Right ventricle myocardium inferior (tissue), 1 donor: Measurements from ENCODE around the gene PAFAH1B1. TPM values are rescaled to one million over a fixed set of nuclear protein-coding genes. Genes with fewer than 3 reads are reported as not detected.
"Not testable (repeated sequence)": the region's sequence is repeated elsewhere in the genome, so short reads cannot be mapped to it uniquely, and the experiment has no call there.

Experiments
- ATAC-seq: fragments of 200-7000 bp; cut with Tn5 transposase; one replicate; pipeline ENCODE4 v1.9.1; 2020; ENCODE audit warnings: mild to moderate bottlenecking, moderate library complexity
- DNase-seq: peaks from one replicate; pipeline ENCODE4 v3.0.0; 2021; ENCODE audit errors: missing footprints
- intact Hi-C: fragments of 100-400 bp; cut with DNase I; formaldehyde crosslinking; loops from one replicate; pipeline ENCODE4 v1.11.0; 2022
- total RNA-seq: library from RNA; stranded (reverse); fragmentation: NEBNext Ultra II Directional; extraction: Animal tissue kit (Norgen Biotek cat#: 25700); gene quantifications from one replicate; pipeline ENCODE4 v1.2.1, GENCODE V29; 2021
- donor health status: DM: no; HTN: yes; CAD: no; lungs with severe emphysema.

The PAFAH1B1 gene
- total RNA-seq, 1 donor from 2014 or later = 115 TPM

GRCh38 chr17:2694381-2695242 is 101.2 kb downstream of the PAFAH1B1 start:
- ATAC-seq (no peak), DNase-seq (no peak)
- intact Hi-C loops = no loop called here

- no peak for ATAC-seq
- intact Hi-C loops = no loop called here
- no peak for DNase-seq
These were observed 101.9 kb downstream of the PAFAH1B1 start for GRCh38 chr17:2695243-2695960.

GRCh38 chr17:2695961-2696760 is 102.7 kb downstream of the PAFAH1B1 start:
- intact Hi-C loops = no loop called here
- DNase-seq (no peak), ATAC-seq (no peak)

- no peak for ATAC-seq
- intact Hi-C loops = no loop called here
- no peak for DNase-seq
These were observed 104.2 kb downstream of the PAFAH1B1 start for GRCh38 chr17:2697611-2698162.

DNA sequence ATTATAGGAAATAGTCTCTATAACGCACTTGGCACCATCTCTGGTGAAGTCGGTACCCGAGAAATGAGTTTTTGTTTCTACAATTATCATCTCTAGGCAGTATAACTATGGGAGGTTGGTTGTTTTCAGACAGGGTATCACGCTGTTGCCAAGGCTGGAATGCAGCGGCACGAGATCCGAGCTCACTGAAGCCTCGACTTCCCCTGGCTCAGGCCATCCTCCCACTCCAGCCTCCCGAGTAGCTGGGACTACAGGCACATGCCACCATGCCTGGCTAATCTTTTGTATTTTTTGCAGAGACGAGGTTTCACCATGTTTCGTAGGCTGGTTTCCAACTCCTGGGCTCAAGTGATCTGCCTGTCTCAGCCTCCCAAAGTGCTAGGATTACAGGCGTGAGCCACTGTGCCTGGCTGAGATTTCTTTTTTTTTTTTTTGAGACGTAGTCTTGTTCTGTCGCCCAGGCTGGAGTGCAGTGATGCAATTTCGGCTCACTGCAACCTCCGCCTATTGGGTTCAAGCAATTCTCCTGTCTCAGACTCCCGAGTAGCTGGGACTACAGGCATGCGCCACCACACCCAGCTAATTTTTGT is 105.9 kb downstream of the PAFAH1B1 start:
- DNase-seq, ATAC-seq, intact Hi-C loops: not testable (repeated sequence)

DNA sequence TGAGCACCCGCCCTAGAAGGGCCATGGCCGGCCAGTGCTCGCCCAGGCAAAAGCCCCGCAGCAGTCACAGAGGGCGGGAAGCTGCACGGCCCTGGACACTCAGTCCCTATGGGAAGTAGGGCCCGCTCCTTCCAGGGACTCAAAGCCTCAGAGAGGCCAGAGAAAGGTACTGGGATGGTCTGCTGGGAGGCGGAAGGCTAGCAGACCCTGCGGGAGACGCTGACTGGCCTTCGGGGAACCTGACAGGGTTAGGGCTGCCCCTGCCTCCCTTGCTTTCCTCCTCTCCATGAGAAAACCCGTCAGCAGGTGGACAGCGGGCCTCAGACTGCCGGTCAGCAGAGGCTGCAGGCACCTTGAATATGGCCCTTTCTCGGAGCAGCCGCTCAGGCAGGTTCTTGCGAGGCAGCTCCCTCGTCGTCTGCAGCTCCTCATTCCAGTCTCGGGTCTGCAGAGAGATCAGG is 106.6 kb downstream of the PAFAH1B1 start:
- DNase-seq (peak; percentile 18), ATAC-seq (no peak)
- intact Hi-C loops = no loop called here

- DNase-seq (peak; percentile 15), ATAC-seq (no peak)
- intact Hi-C loops = no loop called here
These were observed 107.2 kb downstream of the PAFAH1B1 start for GRCh38 chr17:2700491-2701141.

DNA sequence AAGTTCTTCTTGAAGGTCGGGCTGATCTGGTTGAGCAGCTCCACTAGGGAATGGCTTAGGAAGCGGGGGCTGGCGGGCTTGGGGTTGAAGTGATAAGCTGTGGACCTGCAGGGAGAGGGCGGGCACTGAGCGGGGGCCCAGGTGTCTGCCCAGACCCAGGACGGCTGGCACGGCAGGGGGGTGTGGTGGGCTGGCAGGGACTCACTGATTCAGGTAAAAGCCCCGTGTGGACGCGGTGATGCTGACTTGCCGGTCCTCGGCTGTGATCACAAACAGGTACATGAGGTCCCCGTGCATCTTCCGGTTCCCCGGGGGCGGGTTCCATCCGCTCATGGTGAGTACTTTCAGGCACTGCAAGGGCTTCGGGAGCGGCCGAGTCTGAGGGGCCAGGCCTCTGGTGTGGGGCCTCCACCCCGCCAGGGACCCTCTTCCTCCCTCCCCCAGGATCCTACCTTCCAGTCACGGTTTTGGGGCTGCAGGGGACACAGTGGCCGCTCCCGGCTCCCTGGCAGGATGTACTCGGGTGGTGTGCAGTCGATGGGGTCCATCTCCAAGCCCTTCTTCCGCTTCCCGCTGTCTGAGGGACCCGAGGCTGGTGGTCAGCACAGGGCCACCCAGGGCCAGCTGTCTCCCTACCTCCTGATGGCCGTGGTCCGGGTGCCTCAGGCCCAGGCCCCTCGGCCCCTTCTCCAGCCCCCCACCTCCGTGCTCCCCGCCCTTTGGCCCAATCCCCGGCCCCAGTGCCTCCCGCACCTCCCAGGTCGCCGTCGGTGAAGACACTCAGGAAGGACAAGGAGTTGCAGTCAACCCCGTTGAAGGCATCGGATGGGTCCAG is 107.9 kb downstream of the PAFAH1B1 start:
- DNase-seq (peak; percentile 64), ATAC-seq (no peak)
- intact Hi-C loops = no loop called here

GRCh38 chr17:2701996-2702741 is 108.7 kb downstream of the PAFAH1B1 start:
- ATAC-seq (no peak), DNase-seq (no peak)
- intact Hi-C loops = no loop called here

GRCh38 chr17:2703181-2703580 is 109.7 kb downstream of the PAFAH1B1 start:
- intact Hi-C loops = no loop called here
- DNase-seq (no peak), ATAC-seq (no peak)

DNA sequence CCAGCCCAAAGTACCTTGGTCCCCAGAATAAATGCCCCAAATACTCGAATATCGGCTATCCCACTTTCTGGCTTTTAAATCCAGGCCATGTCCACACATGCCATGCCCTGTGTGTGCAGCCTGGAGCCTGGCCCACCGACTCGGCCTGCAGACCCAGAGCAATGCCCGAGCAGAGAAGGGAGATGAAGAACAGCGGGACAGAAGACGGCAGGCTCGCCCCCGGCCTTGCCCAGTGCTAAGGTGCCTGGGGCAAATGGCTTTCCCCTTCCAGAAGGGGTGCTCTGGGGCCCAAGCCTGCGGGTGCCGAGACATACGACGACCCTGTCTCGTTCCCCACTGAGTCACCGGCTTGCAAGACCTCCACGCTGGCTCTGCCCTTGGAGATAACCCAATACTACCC is 110.2 kb downstream of the PAFAH1B1 start:
- no peak for DNase-seq
- intact Hi-C loops = no loop called here
- ATAC-seq = no peak

DNA sequence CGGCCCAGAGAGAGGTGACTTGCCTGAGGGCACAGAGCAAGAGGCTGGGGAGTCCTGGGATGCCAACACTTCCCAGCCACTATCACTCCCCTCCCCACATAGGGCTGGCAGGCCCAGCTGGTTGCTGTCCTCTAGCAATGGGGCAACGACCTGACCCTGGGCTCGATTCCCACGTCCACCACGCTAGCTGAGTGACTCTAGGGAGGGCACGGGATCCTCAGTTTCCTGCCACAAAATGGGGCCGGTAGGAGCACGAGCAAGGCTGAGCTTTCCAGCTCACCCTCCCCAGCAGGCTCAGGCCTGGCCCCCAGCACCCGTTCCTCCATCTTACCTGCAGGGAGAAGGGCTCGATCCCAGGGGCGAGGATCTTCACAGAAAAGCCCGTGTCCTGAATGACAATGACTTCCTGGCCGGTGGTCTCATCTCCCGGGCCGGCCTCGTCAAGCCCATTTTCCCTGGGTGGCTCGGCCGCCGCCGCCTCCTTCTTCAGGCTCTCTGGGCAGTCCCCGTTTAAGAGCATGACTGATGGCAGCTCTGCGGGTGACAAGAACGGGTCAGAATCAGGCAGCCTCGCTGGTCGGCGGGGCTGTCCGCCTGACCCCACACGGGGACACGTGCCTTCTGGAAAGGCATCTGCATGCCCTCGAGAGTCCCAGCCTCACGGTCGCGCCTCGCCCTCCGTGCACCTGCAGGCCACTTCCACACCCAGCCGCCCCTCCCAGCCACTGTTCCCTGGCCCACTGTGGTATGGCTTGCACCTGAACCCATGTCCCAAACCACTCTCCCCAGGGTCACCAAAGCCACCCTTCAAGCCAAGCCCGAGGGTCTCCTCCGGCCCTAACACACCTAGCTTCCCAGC is 110.8 kb downstream of the PAFAH1B1 start:
- peak; percentile 18 for ATAC-seq
- intact Hi-C loops = no loop called here
- DNase-seq = no peak

DNA sequence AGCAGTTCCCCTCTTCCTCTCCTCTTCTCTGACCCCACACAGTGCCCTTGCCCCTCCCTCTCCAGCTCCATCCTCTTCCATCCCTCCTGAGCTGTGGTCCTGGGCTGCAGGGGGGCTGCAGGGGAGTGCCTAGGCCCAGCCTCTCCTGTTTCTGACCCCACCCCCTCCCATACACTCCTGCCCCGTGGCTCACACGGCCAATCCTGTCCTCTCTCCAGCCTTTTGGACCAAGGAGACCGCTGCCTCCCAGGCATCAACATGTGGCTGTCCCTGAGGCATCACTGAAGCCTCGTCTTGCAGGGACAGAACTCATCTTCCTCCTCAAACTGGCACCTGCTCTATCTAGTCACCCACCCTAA is 111.4 kb downstream of the PAFAH1B1 start:
- DNase-seq (no peak), ATAC-seq (no peak)
- intact Hi-C loops = loop anchor here (5.0 kb wide), 1 partner anchor 288 kb away; no protein-coding TSS in a partner anchor

- ATAC-seq = no peak
- intact Hi-C loops = loop anchor here (5.0 kb wide), 1 partner anchor 288 kb away; no protein-coding TSS in a partner anchor
- no peak for DNase-seq
These were observed 111.8 kb downstream of the PAFAH1B1 start for GRCh38 chr17:2705263-2705662.
